Upper lobe of right lung (tissue), 1 donor: ENCODE data around the gene B4GAT1. TPM values are rescaled to one million over a fixed set of nuclear protein-coding genes. Genes with fewer than 3 reads are reported as not detected.

Experiments
- ATAC-seq: fragments of 200-7000 bp; cut with Tn5 transposase; one replicate; pipeline ENCODE4 v1.9.1; 2020; ENCODE audit warnings: mild to moderate bottlenecking, moderate library complexity
- DNase-seq: peaks from one replicate; pipeline ENCODE4 v3.0.0-alpha.2; 2020
- H3K27ac ChIP-seq: fragments of 200-600 bp; one replicate; pipeline ENCODE4 v1.8.0; 2022
- H3K27me3 ChIP-seq: fragments of 200-600 bp; one replicate; pipeline ENCODE4 v1.8.0; 2022; ENCODE audit warnings: mild to moderate bottlenecking
- H3K36me3 ChIP-seq: fragments of 200-600 bp; one replicate; pipeline ENCODE4 v1.8.0; 2022
- H3K4me1 ChIP-seq: fragments of 200-600 bp; one replicate; pipeline ENCODE4 v1.8.0; 2022
- H3K4me3 ChIP-seq: fragments of 200-600 bp; one replicate; pipeline ENCODE4 v1.8.0; 2022; ENCODE audit warnings: mild to moderate bottlenecking
- H3K9me3 ChIP-seq: fragments of 200-600 bp; one replicate; pipeline ENCODE4 v1.8.0; 2022
- CTCF ChIP-seq: fragments of 200-600 bp; IDR thresholded peaks from one replicate; pipeline ENCODE4 v1.8.0; 2022; ENCODE audit warnings: antibody characterized with exemption
- intact Hi-C: fragments of 100-400 bp; cut with DNase I; formaldehyde crosslinking; loops from one replicate; pipeline ENCODE4 v1.11.0; 2022
- total RNA-seq: library from RNA; stranded (reverse); fragmentation: NEBNext Ultra II Directional; extraction: Animal tissue kit (Norgen Biotek cat#: 25700); gene quantifications from one replicate; pipeline ENCODE4 v1.2.1, GENCODE V29; 2021
- donor health status: DM: no; HTN: yes; CAD: no; lungs with severe emphysema.

B4GAT1 gene
- total RNA-seq, 1 donor from 2014 or later, result 27.4 TPM

GRCh38 chr11:66327171-66328030, 20.0 kb downstream of the B4GAT1 start:
- no peaks in the 10 kb centered on the region for H3K9me3 ChIP-seq
- no peak overlapping the region for H3K27ac ChIP-seq
- ATAC-seq (no peak), DNase-seq (no peak)
- H3K27me3 ChIP-seq, result no peaks in the 10 kb centered on the region
- H3K4me1 ChIP-seq, result peaks cover 21% of the 10 kb centered on the region
- H3K4me3 ChIP-seq, result no peak overlapping the region
- peaks cover 4% of the 10 kb centered on the region for H3K36me3 ChIP-seq
- intact Hi-C loops, result no loop called here
- TF ChIP-seq CTCF, result no peak

- intact Hi-C loops, result no loop called here
- Histone ChIP-seq H3K4me3 (no peak overlapping the region), H3K27ac (no peak overlapping the region), H3K4me1 (peaks cover 21% of the 10 kb centered on the region), H3K9me3 (no peaks in the 10 kb centered on the region), H3K27me3 (no peaks in the 10 kb centered on the region), H3K36me3 (no peaks in the 10 kb centered on the region)
- ATAC-seq (no peak), DNase-seq (no peak)
- TF ChIP-seq CTCF, result no peak
Observed at GRCh38 chr11:66326261-66327111, 20.9 kb downstream of the B4GAT1 start.

- ATAC-seq (no peak), DNase-seq (no peak)
- Histone ChIP-seq H3K4me3 (no peak overlapping the region), H3K4me1 (peaks cover 21% of the 10 kb centered on the region), H3K36me3 (no peaks in the 10 kb centered on the region), H3K9me3 (no peaks in the 10 kb centered on the region), H3K27me3 (no peaks in the 10 kb centered on the region), H3K27ac (no peak overlapping the region)
- intact Hi-C loops, result no loop called here
- TF ChIP-seq CTCF, result no peak
Observed at GRCh38 chr11:66325263-66325671, 22.2 kb downstream of the B4GAT1 start.

GRCh38 chr11:66324664-66325063, 22.8 kb downstream of the B4GAT1 start:
- no peak for TF ChIP-seq CTCF
- Histone ChIP-seq H3K4me3 (no peak overlapping the region), H3K4me1 (peaks cover 21% of the 10 kb centered on the region), H3K9me3 (no peaks in the 10 kb centered on the region), H3K27me3 (no peaks in the 10 kb centered on the region), H3K27ac (no peak overlapping the region), H3K36me3 (no peaks in the 10 kb centered on the region)
- intact Hi-C loops, result no loop called here
- ATAC-seq, result no peak
- DNase-seq, result no peak

- ATAC-seq (no peak), DNase-seq (no peak)
- intact Hi-C loops, result no loop called here
- no peaks in the 10 kb centered on the region for H3K27me3 ChIP-seq
- H3K4me1 ChIP-seq, result peaks cover 20% of the 10 kb centered on the region
- H3K4me3 ChIP-seq, result no peak overlapping the region
- no peak overlapping the region for H3K27ac ChIP-seq
- TF ChIP-seq CTCF, result no peak
- H3K9me3 ChIP-seq, result no peaks in the 10 kb centered on the region
- no peaks in the 10 kb centered on the region for H3K36me3 ChIP-seq
Observed at GRCh38 chr11:66323684-66324083, 23.7 kb downstream of the B4GAT1 start.
